HG02885 (cell line): ENCODE data around the gene GNB2.

Experiments used
- ATAC-seq: cut with Tn5 transposase; IDR thresholded peaks from one replicate; pipeline ENCODE4 v1.9.1; 2021; ENCODE audit warnings: mild to moderate bottlenecking; ENCODE audit not compliant: unreplicated experiment, poor library complexity

The GNB2 gene

GRCh38 chr7:100680576-100681271 is 7.2 kb downstream of the GNB2 start:
- no peak for ATAC-seq

DNA sequence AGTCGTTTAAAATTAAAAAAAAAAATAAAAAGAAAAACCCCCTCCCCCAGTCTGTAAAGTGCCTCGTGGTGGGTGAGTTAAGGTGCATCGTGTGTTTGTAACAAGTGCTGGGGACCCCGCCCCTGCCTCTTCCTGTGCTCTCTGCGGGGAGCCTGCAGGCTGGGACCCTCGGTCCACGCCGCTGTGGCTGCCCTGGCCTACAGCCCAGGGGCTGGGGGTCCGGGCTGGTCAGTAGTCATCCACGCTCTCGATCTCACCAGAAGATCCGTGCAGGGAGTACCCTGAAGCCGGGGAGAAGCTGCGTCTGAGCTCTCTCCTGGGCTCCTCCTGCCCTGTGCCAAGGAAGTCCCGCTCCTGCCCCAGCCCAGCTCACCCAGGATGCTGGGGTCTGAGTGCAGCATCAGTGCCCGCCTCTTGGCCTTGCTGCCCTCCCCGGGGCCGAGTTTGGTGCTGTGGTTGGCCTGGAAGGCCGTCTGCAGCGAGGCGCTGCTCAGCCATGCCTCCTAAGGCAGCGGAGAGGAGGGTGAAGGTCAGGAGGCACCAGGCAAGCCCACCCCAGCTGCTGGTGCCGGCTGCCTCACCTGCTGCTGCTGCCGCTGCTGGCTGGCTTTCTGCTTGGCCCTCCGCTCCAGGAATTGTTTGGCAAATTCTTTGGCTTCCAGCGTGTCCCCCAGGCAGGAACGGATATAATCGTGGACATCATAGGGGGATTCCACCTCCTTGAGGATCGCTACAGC is 8.1 kb downstream of the GNB2 start:
- no peak for ATAC-seq

DNA sequence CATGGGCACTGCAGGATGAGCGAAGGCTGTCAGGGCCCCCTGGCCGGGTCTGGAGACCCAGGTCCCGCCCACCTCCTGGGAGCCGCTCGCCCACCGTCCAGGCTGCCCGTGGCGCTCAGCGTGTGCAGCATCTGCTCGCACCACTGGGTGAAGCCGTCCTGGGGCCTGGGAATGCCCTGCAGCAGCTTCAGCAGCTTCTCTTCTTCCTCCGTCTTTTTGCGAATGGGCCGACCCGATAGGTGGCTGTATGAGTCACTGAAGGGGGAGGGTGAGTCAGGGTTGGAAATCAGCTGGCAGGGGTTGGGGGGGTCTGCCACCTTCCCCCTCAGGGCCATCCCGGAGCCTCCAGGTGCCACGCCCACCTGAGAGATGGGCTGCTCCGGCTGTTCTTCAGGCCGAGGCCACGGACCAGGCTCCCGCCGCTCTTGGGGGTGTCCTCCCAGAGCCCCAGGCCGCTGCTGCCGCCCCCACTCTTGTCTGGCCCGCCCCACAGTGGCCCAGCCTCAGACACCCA is 8.7 kb downstream of the GNB2 start:
- no peak for ATAC-seq

DNA sequence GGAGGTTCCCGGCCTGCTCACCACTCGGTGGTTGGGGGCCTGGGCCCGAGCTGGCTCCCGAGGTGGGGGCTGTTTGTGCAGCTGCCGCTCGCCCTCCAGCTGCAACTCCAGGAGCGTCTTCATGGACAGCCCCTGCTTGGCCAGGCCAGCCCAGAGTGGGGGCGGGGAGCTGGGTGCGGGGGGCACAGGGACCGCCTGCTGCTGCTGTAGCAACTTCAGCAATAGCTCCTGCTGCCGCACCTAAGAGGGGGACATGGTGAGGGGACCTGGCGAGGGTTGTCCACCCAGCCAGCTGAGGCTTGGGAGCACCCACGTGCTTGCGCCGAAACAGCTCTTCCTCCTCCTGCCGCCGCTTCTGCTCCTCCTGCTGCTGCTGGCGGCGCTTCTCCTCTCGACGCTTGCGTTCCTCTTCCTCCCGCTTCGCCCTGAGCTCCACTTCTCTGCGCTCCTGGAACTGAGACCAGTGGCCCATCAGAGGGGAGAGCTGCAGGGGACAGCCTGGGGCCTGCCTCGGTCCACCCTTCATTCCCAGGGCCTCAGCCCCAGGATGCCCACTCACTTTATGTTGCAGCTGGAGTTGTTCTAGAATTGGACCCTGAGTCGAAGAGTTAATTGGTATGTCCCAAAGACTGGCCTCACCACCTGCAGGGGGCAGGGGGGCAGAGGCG is 9.6 kb downstream of the GNB2 start:
- ATAC-seq: no peak

DNA sequence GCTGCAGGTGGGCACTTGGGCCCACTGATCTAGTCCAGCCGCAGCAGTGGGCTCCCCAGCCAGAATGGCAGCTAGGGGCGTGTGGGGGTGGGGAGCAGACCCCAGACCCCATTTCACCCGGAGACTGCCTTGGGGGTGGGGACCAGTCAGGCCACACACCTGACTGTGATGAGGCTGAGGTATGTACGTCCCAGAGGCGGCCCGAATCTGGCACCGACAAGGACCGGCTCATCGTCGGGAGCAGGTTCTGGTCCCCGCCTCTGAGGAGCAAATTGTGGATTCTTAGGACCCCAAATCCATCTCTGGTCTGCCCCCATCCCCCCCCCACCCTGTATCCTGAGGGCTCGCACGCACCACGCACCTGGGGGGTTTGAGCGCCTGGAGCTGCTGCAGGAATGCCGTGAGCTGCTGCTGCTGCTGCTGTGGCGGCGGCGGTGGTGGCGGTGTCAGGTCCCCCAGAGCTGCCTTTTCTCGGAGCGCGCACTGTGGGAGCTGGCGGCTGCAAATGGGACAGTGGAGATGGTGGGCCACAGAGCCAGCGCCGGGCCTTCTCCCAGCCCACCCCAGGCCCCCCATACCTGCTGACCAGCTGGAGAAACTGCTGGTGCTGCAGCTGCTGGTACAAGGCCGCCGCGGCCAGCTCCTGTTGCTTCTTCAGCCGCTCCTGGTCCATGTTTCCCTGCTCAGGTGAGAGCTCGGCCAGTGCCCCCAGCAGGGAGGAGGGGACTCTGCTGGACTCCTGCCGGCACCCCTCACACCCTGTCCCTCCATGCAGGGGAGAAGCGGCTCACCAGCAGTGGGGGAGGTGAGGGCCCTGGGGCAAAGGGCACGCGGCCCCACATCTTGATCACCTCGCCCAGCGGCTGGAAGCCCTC is 10.4 kb downstream of the GNB2 start:
- ATAC-seq: no peak

DNA sequence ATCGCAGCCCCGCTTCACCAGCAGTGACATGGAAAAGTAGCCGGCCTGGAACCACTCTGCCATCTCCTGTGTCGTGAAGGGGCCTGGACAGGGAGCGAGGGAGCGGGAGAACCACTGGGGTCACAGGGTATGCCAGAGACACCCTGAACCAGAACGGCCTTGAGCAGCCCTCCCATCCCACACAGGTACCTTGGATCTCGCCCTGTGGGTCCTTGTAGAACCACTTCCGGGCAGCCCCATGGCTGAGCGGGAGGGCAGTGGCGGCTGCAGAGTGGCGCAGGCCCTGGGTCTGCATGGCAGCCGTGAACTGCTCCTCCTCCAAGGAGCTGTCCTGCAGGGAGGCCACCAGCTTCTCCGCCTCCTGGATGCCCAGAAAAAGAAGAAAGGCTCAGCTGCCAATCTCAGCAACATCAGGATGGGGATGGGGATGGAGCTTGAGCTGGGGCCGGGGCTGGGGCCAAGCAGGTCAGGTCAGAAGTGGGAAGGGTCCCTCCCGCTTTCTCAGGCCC is 11.0 kb downstream of the GNB2 start:
- no peak for ATAC-seq

DNA sequence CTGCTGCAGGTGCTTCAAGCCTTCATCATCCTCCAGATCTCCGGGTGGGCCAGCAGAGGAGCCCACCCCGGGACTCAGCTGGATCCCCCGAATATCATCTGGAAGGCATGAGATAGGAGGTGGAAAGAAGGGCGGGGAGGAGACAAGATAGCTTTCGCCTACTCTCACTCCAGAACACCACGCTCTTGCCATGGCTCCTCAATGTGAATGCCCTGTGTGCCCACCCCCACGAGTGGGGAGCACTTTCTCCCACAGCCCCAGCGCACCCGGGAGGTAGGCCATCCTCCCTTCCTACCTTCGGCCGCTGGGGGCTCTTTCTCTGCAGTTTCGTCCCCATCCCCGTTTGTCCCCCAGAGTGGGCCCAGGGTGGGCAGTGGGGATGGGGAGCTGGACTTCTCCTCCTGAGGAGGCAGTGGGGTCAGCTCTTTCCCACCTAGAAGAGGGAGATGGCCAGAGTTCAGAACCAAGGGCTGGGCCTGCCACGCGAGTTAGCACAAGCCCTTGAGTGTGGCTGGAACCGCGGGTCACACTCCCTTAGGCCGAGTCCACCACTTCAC is 11.6 kb downstream of the GNB2 start:
- ATAC-seq: no peak

DNA sequence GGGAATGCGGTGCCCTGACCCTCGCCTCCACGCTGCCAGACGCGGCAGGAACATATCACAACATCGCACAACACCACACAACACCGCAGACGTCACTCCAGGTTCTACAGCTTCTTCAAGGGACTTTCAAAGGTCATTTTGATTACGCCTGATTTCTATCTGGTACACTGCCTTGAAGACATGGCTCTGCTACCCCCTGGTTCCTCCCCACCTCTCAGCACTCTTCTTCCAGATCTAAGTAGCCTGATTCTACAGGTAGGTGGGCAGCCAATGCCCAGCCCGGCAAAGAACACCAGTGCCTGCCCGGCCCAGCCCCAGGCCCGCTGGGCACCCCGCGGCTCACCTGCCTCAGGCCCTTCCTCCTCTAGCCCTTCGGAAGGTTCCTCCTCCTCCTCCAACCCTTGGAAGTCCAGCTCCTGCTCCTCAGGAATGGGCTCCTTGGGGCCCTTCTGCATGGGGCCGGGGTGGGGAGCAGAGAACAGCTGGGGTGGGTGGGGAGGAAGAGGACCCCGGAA is 12.1 kb downstream of the GNB2 start:
- no peak for ATAC-seq

- ATAC-seq: no peak
Observed at GRCh38 chr7:100686201-100686821, 12.8 kb downstream of the GNB2 start.

GRCh38 chr7:100686822-100687211 is 13.3 kb downstream of the GNB2 start:
- no peak for ATAC-seq

DNA sequence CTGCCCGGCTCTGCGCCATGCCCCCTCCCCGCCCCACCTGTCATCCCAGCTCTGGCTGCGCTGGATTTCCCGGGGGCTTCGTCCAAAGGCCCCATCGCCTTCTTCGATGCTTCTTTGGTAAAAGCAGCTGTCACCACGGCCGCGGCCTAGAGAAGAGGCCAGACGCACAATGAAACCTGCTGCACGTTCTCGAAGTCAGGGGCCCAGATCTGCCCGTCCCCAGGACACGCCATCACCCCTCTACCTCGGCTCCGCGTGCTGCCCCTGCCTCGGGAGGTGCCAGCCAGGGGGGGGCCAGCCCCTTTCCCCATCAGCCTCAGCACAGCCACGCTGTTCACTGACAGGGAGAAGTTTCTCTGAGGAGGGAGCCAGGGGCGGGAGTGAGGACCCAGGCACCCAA is 13.7 kb downstream of the GNB2 start:
- no peak for ATAC-seq

DNA sequence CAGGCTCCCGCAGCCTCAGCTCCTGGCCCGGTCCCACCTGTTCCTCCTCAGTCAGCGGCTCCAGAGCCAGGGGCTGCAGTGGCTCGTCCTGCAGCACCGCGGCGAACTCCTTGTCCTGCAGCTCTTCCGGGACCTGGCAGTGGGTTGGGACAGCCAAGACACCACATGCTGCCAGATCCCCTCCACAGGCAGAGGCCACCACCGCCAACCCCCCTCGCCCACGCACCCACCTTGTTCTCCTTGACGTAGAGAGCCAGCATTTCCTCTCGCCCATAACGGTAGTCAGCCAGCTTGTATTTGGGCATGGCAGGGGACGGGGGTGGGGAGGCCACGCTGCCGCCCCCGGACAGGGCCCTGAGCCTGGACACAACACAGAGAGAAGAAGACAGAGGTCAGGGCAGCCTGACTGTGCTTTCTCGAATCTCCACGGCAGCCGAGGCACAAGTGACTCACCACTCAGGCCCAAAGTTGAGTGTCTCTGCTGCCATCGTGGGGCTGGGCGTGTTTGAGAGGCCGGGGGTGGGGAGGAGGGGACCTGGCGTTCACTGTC is 14.3 kb downstream of the GNB2 start:
- no peak for ATAC-seq

DNA sequence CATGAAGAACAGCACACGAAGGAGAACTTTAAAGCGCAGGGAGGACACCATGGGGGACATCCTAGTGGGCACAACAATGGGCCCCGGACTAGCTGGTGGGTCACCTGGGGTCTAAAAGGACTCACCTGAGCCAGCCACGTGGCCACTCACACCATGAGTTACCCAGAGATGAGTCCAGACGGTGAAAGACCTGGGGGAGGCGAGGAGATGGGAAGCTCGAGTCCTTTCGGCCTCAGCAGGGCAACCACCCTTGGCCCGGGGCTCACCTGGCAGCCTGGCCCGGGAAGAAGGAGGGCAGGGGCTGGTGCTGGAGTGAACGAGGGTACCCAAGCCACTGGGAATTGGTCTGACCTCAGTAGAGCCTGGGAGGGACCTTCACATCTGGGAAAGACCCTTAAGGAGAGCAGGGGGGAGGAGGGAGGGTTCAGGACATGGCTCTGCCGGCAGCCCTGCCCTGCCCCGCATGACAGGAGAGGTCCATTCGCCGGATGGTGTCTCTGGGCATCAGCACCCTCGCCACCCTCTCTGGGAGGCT is 14.9 kb downstream of the GNB2 start:
- ATAC-seq: no peak

GRCh38 chr7:100689230-100690135 is 15.9 kb downstream of the GNB2 start:
- ATAC-seq: no peak

- peak; percentile 48 for ATAC-seq
Observed at GRCh38 chr7:100691676-100692577, 18.4 kb downstream of the GNB2 start.

- no peak for ATAC-seq
Observed at GRCh38 chr7:100692578-100692961, 19.0 kb downstream of the GNB2 start.
